Type B pancreatic cell (in vitro differentiated cells): ENCODE measurements around the gene SMOC1. TPM values are rescaled to one million over a fixed set of nuclear protein-coding genes. Genes with fewer than 3 reads are reported as not detected.

ENCODE experiments used
- DNase-seq: peaks from one replicate; pipeline ENCODE4 v3.0.0; 2021; ENCODE audit warnings: mixed read lengths; ENCODE audit not compliant: unreplicated experiment; ENCODE audit errors: extremely low spot score
- H3K27ac Mint-ChIP-seq: 2 replicates; pipeline ENCODE4 v1.8.0; 2021; ENCODE audit warnings: mild to moderate bottlenecking, mixed read lengths
- H3K27me3 Mint-ChIP-seq: 2 replicates; pipeline ENCODE4 v1.8.0; 2021; ENCODE audit warnings: mixed read lengths
- H3K36me3 Mint-ChIP-seq: 2 replicates; pipeline ENCODE4 v1.8.0; 2021; ENCODE audit warnings: mixed read lengths
- H3K4me1 Mint-ChIP-seq: one replicate; pipeline ENCODE4 v1.8.0; 2021; ENCODE audit warnings: mixed read lengths; ENCODE audit not compliant: unreplicated experiment
- H3K4me3 Mint-ChIP-seq: 2 replicates; pipeline ENCODE4 v1.8.0; 2021; ENCODE audit warnings: mild to moderate bottlenecking, mixed read lengths
- H3K9me3 Mint-ChIP-seq: 2 replicates; pipeline ENCODE4 v1.8.0; 2021; ENCODE audit warnings: mixed read lengths
- total RNA-seq: library from RNA; stranded (reverse); gene quantifications from 2 replicates; pipeline ENCODE4 v1.2.1, GENCODE V29; 2021; ENCODE audit warnings: low replicate concordance
- TF ChIP-seq, protein P1 (sequence below): fragments of 200-600 bp; sonication (generic); conservative IDR thresholded peaks from 2 replicates; pipeline ENCODE4 v1.5.0; 2021; ENCODE audit warnings: antibody characterized with exemption, mild to moderate bottlenecking

Gene SMOC1
- total RNA-seq, 1 donor from 2014 or later, result 20.7 TPM

DNA sequence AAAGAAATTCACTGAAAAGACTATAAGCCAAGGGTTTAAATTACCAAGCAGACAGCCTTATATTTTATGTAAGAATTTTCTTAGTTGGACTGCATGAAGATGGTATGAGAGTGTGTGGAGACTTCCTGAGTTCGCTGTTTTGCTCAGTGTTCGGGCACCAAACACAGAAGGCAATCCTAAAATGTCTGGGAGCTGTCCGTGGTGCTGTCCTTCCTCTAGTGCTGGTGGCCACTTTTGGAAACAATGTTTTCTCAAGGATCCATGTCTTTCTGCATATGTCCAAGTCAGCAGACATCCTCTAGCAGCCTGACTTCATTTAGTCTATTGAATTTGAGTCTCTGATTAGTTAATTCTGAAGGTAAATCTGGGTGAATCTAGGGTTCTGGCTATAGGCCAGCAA, 173.8 kb downstream of the SMOC1 start:
- Mint-ChIP-seq H3K4me1 (peaks cover 5% of the 10 kb centered on the region), H3K36me3 (no peaks in the 10 kb centered on the region), H3K4me3 (no peak overlapping the region), H3K27ac (no peak overlapping the region), H3K9me3 (no peaks in the 10 kb centered on the region), H3K27me3 (peaks cover 9% of the 10 kb centered on the region)
- TF ChIP-seq, protein P1, sequence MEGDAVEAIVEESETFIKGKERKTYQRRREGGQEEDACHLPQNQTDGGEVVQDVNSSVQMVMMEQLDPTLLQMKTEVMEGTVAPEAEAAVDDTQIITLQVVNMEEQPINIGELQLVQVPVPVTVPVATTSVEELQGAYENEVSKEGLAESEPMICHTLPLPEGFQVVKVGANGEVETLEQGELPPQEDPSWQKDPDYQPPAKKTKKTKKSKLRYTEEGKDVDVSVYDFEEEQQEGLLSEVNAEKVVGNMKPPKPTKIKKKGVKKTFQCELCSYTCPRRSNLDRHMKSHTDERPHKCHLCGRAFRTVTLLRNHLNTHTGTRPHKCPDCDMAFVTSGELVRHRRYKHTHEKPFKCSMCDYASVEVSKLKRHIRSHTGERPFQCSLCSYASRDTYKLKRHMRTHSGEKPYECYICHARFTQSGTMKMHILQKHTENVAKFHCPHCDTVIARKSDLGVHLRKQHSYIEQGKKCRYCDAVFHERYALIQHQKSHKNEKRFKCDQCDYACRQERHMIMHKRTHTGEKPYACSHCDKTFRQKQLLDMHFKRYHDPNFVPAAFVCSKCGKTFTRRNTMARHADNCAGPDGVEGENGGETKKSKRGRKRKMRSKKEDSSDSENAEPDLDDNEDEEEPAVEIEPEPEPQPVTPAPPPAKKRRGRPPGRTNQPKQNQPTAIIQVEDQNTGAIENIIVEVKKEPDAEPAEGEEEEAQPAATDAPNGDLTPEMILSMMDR, result no peak
- DNase-seq, result no peak

DNA sequence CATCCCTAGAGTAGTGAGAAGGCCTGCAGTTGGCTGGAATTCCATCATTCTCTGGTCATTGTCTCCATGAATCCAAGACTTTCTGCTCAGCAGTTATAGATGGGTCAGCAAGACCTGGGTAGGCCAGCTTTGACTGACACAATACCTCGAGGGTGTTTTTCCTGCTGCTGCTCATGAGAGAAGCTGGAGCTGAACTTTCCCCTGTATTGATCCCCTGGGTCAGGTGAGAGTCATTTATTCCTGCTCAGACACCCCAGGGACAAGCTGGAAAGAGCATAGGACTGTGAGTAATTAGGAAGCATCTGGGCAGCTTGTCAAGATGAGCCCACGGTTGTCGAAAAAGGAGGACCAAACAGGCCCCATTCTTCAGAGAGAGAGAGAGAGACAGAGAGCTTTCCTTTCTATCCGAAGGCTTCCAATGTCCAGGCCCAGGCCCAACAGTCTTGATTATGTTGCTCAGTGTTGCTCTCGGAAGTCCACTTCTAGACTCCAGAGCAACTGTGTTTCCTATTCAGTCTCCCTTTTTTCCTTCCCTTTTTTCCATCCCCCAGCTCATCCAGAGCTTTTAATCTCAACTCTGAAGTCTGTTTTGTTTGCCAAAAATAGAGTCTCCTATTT, 178.4 kb downstream of the SMOC1 start:
- no peak overlapping the region for H3K4me3 Mint-ChIP-seq
- H3K36me3 Mint-ChIP-seq, result no peaks in the 10 kb centered on the region
- no peaks in the 10 kb centered on the region for H3K4me1 Mint-ChIP-seq
- peaks cover 16% of the 10 kb centered on the region for H3K27me3 Mint-ChIP-seq
- DNase-seq, result no peak
- TF ChIP-seq, protein P1, result no peak
- H3K27ac Mint-ChIP-seq, result no peak overlapping the region
- H3K9me3 Mint-ChIP-seq, result no peaks in the 10 kb centered on the region

DNA sequence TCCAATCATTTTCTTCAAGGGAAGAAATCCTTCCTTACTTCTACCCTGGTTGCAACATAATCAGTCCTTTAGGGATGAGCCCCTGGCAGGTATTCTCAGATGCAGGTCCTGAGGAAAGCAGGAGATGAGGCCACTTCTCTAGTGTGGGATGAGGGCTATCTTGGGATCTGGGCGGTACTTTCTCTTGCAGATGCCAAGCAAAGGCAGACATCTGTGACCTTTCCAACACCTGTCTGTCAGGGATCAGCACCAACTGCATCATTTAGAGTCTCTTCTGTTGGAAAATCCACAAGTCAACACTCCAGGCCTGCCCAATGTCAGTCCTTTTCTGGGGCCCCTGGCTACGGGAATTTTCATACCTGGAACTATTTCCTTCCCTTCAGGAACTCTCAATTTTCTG, 180.3 kb downstream of the SMOC1 start:
- H3K36me3 Mint-ChIP-seq, result no peaks in the 10 kb centered on the region
- peaks cover 22% of the 10 kb centered on the region for H3K27me3 Mint-ChIP-seq
- no peak for DNase-seq
- no peak overlapping the region for H3K27ac Mint-ChIP-seq
- TF ChIP-seq, protein P1, result no peak
- no peak overlapping the region for H3K4me3 Mint-ChIP-seq
- H3K4me1 Mint-ChIP-seq, result no peaks in the 10 kb centered on the region
- no peaks in the 10 kb centered on the region for H3K9me3 Mint-ChIP-seq

DNA sequence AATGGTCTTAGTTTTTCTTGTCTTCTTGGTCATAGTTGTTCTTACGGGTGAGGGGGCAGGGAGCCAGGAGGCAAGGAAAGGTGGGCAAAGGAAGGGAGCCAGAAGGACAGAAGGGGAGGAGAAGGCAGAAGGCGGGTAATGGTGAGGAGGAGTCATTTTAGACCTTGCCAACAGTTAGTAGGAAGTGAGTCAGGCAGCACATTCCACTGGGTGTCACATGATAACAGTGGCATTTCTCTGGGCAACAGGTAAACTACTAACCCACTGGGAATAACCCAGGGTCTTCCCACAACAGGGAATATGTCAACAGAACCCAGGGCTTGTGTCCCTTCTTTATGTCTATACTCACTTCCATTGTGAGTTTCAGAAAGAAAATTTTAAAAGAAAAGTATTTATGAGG, 181.9 kb downstream of the SMOC1 start:
- no peak for DNase-seq
- no peaks in the 10 kb centered on the region for H3K4me1 Mint-ChIP-seq
- H3K27ac Mint-ChIP-seq, result no peak overlapping the region
- TF ChIP-seq, protein P1, result no peak
- no peaks in the 10 kb centered on the region for H3K36me3 Mint-ChIP-seq
- no peaks in the 10 kb centered on the region for H3K9me3 Mint-ChIP-seq
- no peak overlapping the region for H3K4me3 Mint-ChIP-seq
- H3K27me3 Mint-ChIP-seq, result peaks cover 27% of the 10 kb centered on the region

DNA sequence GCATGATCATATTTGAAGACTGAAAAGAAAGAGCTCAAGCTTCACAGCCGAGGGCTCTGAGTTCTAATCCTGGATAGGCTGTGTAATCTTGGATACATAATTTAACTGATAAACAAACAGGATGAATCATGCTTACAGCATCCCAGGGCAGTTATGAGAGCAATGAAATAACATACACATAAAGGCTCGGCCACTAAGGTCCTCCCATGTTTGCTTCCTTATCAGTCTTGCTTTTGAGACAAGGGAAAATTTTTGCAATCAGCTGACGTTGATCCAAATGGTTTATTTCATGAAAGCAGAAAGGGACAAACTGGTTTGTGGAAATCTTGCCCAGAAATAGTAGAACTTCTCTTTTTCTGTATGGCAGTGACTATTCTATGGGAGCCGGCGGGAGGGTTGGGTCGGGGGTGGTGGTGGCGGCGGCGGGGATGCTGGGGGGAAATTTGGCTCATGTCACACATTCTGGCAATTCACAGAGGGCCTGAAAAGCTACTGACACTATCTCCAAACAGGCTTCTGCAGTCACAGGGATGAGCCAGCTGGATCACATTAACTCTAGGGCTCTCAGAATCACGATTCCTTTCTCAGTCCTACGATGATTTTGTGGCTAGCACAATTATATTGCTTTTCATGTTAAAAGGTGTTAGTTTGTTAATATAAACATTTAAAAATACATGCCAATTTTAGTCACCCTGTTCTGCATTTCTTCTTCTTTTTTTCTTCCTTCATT, 185.1 kb downstream of the SMOC1 start:
- H3K9me3 Mint-ChIP-seq, result no peaks in the 10 kb centered on the region
- TF ChIP-seq, protein P1, result no peak
- H3K4me1 Mint-ChIP-seq, result no peaks in the 10 kb centered on the region
- no peaks in the 10 kb centered on the region for H3K36me3 Mint-ChIP-seq
- DNase-seq, result no peak
- no peak overlapping the region for H3K27ac Mint-ChIP-seq
- H3K27me3 Mint-ChIP-seq, result peaks cover 24% of the 10 kb centered on the region
- no peak overlapping the region for H3K4me3 Mint-ChIP-seq
